Loucy (cell line): ENCODE measurements around the gene PDXP.

Experiments used
- CTCF ChIP-seq: fragments of 200-600 bp; sonication (generic); conservative IDR thresholded peaks from 2 replicates; pipeline ENCODE4 v1.5.1; 2014; ENCODE audit warnings: mild to moderate bottlenecking, antibody characterized with exemption, low read length
- EZH2phosphoT487 ChIP-seq: fragments of 200-600 bp; IDR thresholded peaks from 2 replicates; pipeline ENCODE4 v1.6.1; 2018; ENCODE audit warnings: antibody characterized with exemption, mild to moderate bottlenecking, moderate library complexity, borderline replicate concordance

GRCh38 chr22:37627545-37627944 lies 31.0 kb upstream of the PDXP start:
- TF ChIP-seq CTCF (no peak), EZH2phosphoT487 (no peak)
